ENCODE measurements around the gene GPR152. TPM values are rescaled to one million over a fixed set of nuclear protein-coding genes. Genes with fewer than 3 reads are reported as not detected.
A peak's percentile ranks its signal among the peaks of the same experiment; 100 is the strongest.
"Not testable (repeated sequence)": the region's sequence is repeated elsewhere in the genome, so short reads cannot be mapped to it uniquely, and the experiment has no call there.

GPR152 gene
- polyA plus RNA-seq, 1 donor from 2014 or later = 1.8 TPM

- H3K36me3 Mint-ChIP-seq = peaks cover 5% of the 10 kb centered on the region
- peaks cover 23 to 28% (median 25%) of the 10 kb centered on the region in 3 donors for H3K4me1 Mint-ChIP-seq
- H3K27ac Mint-ChIP-seq = peak overlapping the region; percentile 80 to 91 (median 90)
- no peaks in the 10 kb centered on the region for H3K9me3 Mint-ChIP-seq
- peak overlapping the region; percentile 61 to 98 (median 90) for H3K4me3 Mint-ChIP-seq
- no peaks in the 10 kb centered on the region for H3K27me3 Mint-ChIP-seq
Observed at GRCh38 chr11:67434395-67434881, 18.1 kb downstream of the GPR152 start.

- H3K9me3 Mint-ChIP-seq = no peaks in the 10 kb centered on the region
- no peaks in the 10 kb centered on the region for H3K27me3 Mint-ChIP-seq
- H3K4me1 Mint-ChIP-seq = peaks cover 18 to 23% (median 19%) of the 10 kb centered on the region in 3 donors
- H3K36me3 Mint-ChIP-seq = peaks cover 5% of the 10 kb centered on the region
- peak overlapping the region; percentile 57 to 98 (median 73) for H3K4me3 Mint-ChIP-seq
- peak overlapping the region; percentile 80 to 91 (median 90) for H3K27ac Mint-ChIP-seq
Observed at GRCh38 chr11:67433536-67434394, 18.8 kb downstream of the GPR152 start.

DNA sequence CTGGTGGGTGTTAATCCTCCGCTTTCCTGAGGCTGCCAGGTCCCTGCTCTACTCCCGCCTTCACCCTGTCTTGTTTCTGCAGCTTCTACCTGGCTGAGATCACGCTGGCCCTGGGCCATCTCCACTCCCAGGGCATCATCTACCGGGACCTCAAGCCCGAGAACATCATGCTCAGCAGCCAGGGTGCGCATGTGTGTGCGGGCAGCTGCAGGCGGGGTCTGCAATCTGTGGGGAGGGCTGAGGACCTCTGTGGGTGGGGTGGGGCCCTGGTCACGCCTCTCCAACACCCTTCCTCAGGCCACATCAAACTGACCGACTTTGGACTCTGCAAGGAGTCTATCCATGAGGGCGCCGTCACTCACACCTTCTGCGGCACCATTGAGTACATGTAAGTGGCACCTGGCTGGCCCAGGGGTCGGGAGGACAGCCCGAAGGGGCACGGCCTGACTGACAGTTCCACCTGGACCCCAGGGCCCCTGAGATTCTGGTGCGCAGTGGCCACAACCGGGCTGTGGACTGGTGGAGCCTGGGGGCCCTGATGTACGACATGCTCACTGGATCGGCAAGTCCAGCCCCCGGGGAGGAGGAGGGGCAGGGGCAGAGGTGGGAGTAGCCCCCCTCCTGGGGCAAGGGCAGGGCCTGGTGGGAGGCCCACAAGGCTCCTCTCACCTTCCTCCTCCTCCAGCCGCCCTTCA, 19.7 kb downstream of the GPR152 start:
- H3K27me3 Mint-ChIP-seq = no peaks in the 10 kb centered on the region
- H3K36me3 Mint-ChIP-seq = peaks cover 3% of the 10 kb centered on the region
- H3K4me1 Mint-ChIP-seq = peaks cover 21 to 27% (median 22%) of the 10 kb centered on the region in 3 donors
- no peaks in the 10 kb centered on the region for H3K9me3 Mint-ChIP-seq
- H3K27ac Mint-ChIP-seq = peak overlapping the region in 1 of 3 donors; percentile 91
- peak overlapping the region in 2 of 4 donors; percentile 23 to 98 for H3K4me3 Mint-ChIP-seq

- H3K27me3 Mint-ChIP-seq = no peaks in the 10 kb centered on the region
- no peaks in the 10 kb centered on the region for H3K9me3 Mint-ChIP-seq
- peaks cover 22 to 29% (median 25%) of the 10 kb centered on the region in 3 donors for H3K4me1 Mint-ChIP-seq
- peaks cover 2% of the 10 kb centered on the region for H3K36me3 Mint-ChIP-seq
- H3K27ac Mint-ChIP-seq = peak overlapping the region in 2 of 3 donors; percentile 53 to 91
- H3K4me3 Mint-ChIP-seq = peak overlapping the region; percentile 20 to 98 (median 32)
Observed at GRCh38 chr11:67431346-67432249, 20.9 kb downstream of the GPR152 start.

- Mint-ChIP-seq H3K27me3 (no peaks in the 10 kb centered on the region), H3K9me3 (no peaks in the 10 kb centered on the region), H3K36me3 (no peaks in the 10 kb centered on the region), H3K27ac (peak overlapping the region in 2 of 3 donors; percentile 82 to 99), H3K4me1 (peaks cover 20 to 25% (median 22%) of the 10 kb centered on the region in 3 donors), H3K4me3 (peak overlapping the region; percentile 9 to 98 (median 70))
Observed at GRCh38 chr11:67429722-67430121, 22.8 kb downstream of the GPR152 start.

DNA sequence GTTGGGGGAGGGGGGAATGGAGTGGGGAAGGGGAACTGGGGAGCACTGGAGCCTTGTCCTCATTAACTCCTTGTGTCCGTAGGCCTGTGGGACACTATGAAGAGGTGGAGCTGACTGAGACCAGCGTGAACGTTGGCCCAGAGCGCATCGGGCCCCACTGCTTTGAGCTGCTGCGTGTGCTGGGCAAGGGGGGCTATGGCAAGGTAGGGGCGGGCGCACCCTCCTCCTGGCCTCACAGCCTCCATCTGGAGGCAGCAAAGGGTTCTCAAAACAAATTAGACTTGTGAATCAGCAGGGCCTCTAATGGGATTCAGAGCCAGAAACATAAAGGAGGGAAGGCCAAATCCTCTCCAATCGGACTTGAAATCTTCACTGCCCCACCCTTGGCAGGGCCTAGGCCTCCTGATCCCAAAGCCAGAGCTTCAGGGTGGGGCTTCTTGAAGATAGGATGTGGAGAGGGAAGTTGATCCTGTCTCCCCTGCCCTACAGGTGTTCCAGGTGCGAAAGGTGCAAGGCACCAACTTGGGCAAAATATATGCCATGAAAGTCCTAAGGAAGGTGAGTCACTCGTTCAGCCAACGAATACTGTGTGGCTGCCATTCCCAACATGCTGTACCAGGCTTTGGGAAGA, 23.4 kb downstream of the GPR152 start:
- Mint-ChIP-seq H3K4me3 (peak overlapping the region; percentile 97 to 100 (median 98)), H3K27ac (peak overlapping the region in 2 of 3 donors; percentile 82 to 99), H3K4me1 (peaks cover 19 to 22% (median 22%) of the 10 kb centered on the region in 3 donors), H3K9me3 (no peaks in the 10 kb centered on the region), H3K27me3 (no peaks in the 10 kb centered on the region), H3K36me3 (no peaks in the 10 kb centered on the region)

DNA sequence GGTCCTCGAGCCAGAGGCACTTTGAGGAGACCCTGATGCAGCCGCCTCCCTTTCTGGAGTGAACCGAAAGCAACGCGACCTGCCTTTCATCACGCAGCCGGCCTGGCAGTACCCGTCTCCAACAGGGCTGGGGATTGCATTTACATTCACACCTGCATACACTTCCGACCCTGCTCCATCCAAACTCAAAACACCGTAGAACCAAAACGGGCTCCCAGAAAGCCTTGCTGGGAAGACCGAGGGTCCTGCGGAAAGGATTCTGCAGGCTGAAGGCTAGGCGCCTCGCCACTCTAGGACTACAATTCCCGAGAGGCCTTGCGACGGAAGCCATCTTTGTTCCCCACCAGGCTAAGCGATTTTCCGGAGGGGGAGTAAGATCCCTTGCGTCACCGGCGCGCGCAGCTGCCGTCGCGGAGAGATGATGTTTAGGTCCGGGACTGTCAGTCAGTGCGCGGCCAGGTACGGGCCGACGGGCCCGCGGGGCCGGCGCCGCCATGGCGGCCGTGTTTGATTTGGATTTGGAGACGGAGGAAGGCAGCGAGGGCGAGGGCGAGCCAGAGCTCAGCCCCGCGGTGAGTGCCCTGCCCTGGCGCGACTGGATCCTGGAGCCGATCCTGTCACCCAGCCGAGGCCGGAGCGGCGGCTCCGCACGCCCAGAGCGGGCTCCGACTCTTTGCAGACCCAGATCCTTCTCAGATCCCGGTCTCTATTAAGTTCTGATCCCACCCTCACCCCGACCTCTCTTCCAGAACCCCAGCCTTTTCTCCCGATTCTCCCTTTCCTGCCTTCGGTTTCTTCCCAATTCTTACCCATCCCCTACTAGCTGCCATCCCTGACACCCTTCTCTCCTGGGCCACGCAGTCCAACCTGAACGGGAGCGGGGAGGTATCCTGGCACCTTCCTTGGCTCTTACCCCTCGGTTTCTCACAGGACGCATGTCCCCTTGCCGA, 24.2 kb downstream of the GPR152 start, which contains the start of gene RPS6KB2:
Gene RPS6KB2, plus strand, starts transcription at position 443 of the 950 bp plus-strand sequence. Its CDS starts 52 bp downstream, at position 495.
- Mint-ChIP-seq H3K36me3 (no peaks in the 10 kb centered on the region), H3K4me1 (peaks cover 16 to 18% (median 18%) of the 10 kb centered on the region in 3 donors), H3K27ac (peak within 1 kb of the TSS; percentile 73 to 99 (median 96)), H3K9me3 (no peaks in the 10 kb centered on the region), H3K4me3 (peak within 1 kb of the TSS; percentile 97 to 100 (median 98)), H3K27me3 (no peaks in the 10 kb centered on the region)

DNA sequence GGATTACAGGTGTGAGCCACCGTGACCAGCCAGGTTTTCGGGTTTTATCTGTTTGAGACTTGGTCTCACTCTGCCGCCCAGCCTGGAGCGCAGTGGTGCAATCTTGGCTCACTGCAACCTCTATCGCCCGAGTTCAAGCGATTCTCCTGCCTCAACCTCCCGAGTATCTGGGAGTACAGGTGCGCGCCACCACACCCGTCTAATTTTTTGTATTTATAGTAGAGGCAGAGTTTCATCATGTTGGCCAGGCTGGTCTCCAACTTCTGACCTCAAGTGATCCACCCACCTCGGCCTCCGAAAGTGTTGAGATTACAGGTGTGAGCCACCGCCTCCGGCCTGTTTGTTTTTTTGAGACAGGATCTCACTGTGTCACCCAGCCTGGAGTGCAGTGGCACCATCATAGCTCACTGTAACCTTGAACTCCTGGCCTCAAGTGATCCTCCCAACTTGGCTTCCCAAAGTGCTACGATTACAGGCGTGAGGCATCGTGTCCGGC, 25.1 kb downstream of the GPR152 start:
- Mint-ChIP-seq H3K27ac (peak overlapping the region; percentile 73 to 99 (median 96)), H3K4me1 (peaks cover 14 to 17% (median 16%) of the 10 kb centered on the region in 3 donors), H3K4me3 (peak overlapping the region; percentile 97 to 100 (median 98))
- not testable (repeated sequence) for H3K36me3 Mint-ChIP-seq, H3K27me3 Mint-ChIP-seq, H3K9me3 Mint-ChIP-seq

- peaks cover 1% of the 10 kb centered on the region for H3K36me3 Mint-ChIP-seq
- no peaks in the 10 kb centered on the region for H3K9me3 Mint-ChIP-seq
- H3K27ac Mint-ChIP-seq = no peak overlapping the region
- H3K27me3 Mint-ChIP-seq = no peaks in the 10 kb centered on the region
- H3K4me1 Mint-ChIP-seq = peaks cover 10 to 25% (median 20%) of the 10 kb centered on the region in 3 donors
- peak overlapping the region in 2 of 4 donors; percentile 5 to 72 for H3K4me3 Mint-ChIP-seq
Observed at GRCh38 chr11:67423891-67424613, 28.5 kb downstream of the GPR152 start.

GRCh38 chr11:67423466-67423865, 29.1 kb downstream of the GPR152 start:
- H3K27me3 Mint-ChIP-seq = no peaks in the 10 kb centered on the region
- H3K4me1 Mint-ChIP-seq = peaks cover 10 to 28% (median 20%) of the 10 kb centered on the region in 3 donors
- H3K9me3 Mint-ChIP-seq = no peaks in the 10 kb centered on the region
- peak overlapping the region in 1 of 4 donors; percentile 72 for H3K4me3 Mint-ChIP-seq
- peaks cover 1% of the 10 kb centered on the region for H3K36me3 Mint-ChIP-seq
- peak overlapping the region in 1 of 3 donors; percentile 78 for H3K27ac Mint-ChIP-seq

DNA sequence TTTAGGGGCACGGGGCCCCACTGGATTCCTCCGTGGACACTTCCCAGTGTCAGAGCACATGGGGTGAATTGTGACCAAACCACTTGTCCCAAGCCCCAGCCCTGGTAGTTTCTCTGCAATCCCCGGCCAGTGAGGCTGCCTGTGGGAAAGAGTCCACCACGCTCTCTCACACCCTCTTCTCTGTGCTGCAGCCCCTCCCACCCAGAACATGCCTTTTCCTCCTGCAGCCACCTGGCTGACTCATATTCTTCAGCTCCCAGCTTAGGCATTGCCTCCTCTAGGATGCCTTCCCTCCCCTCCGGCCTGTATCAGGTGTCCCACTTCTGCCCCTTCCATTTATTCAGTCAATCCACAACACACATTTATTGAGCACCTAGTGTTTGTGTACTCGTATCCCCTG, 29.6 kb downstream of the GPR152 start:
- H3K27ac Mint-ChIP-seq = peak overlapping the region in 1 of 3 donors; percentile 78

DNA sequence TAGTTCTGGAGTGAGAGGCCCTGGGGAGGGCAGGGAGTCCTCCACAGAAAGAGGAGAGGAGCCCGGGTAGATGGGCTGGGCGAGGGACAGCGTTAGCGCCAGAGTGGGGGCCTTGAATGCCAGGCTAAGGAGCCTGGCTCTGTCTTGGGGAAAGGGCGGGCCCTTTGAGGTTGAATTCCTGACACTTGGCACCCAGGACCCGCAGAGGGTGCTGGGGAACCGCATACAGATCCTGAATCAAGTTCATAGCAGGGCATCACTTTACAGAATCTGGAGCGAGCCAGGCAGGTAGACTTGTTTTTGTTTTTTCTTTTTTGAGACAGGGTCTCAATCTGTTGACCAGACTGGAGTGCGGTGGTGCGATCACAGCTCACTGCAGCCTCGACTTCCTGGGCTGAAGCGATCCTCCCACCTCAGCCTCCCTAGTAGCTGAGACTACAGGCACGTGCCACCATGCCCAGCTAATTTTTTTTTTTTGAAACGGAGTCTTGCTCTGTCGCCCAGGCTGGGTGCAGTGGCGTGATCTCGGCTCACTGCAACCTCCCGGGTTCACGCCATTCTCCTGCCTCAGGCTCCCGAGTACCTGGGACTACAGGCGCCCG, 31.0 kb downstream of the GPR152 start:
- no peaks in the 10 kb centered on the region for H3K9me3 Mint-ChIP-seq
- H3K27ac Mint-ChIP-seq = peak overlapping the region in 2 of 3 donors; percentile 26 to 96
- no peaks in the 10 kb centered on the region for H3K27me3 Mint-ChIP-seq
- peak overlapping the region; percentile 65 to 85 (median 77) for H3K4me3 Mint-ChIP-seq
- peaks cover 12 to 30% (median 29%) of the 10 kb centered on the region in 3 donors for H3K4me1 Mint-ChIP-seq
- peaks cover 1% of the 10 kb centered on the region for H3K36me3 Mint-ChIP-seq

More for the DNA sequence above, 29.6 kb downstream of the GPR152 start:
- H3K9me3 Mint-ChIP-seq = no peaks in the 10 kb centered on the region
- H3K4me1 Mint-ChIP-seq = peaks cover 8 to 26% (median 23%) of the 10 kb centered on the region in 3 donors
- peaks cover 1% of the 10 kb centered on the region for H3K36me3 Mint-ChIP-seq
- peak overlapping the region in 2 of 4 donors; percentile 34 to 72 for H3K4me3 Mint-ChIP-seq
- H3K27me3 Mint-ChIP-seq = no peaks in the 10 kb centered on the region

Measured in IgD-negative memory B cell (primary cell).